Measurements from ENCODE around the gene DEGS2.

DNA sequence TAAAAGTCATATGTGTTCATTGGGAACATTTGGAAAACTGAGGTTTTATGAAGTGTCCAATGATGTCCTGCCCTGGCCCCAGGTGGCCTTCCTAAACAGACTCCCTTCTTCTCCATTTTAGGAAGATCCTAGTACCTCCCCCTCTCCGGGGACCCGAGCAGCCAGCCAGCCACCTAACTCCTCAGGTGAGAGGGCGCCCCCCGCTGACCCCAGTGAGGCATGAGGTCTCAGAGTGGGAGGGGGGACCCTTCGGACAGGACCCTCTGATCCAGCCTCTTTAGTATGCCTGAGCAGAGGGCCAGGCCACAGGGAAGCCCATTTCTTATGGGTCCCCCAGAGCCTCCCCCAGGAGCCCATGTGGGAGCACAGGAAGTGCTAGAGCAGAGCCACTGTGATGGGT is 23.7 kb downstream of the DEGS2 start:
- TF ChIP-seq, protein P1, sequence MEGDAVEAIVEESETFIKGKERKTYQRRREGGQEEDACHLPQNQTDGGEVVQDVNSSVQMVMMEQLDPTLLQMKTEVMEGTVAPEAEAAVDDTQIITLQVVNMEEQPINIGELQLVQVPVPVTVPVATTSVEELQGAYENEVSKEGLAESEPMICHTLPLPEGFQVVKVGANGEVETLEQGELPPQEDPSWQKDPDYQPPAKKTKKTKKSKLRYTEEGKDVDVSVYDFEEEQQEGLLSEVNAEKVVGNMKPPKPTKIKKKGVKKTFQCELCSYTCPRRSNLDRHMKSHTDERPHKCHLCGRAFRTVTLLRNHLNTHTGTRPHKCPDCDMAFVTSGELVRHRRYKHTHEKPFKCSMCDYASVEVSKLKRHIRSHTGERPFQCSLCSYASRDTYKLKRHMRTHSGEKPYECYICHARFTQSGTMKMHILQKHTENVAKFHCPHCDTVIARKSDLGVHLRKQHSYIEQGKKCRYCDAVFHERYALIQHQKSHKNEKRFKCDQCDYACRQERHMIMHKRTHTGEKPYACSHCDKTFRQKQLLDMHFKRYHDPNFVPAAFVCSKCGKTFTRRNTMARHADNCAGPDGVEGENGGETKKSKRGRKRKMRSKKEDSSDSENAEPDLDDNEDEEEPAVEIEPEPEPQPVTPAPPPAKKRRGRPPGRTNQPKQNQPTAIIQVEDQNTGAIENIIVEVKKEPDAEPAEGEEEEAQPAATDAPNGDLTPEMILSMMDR (conservative IDR thresholded peaks at IDR 0.05), result no peak
- no peak for TF ChIP-seq EZH2 (IDR thresholded peaks at IDR 0.05; ENCODE audit: low read depth)
